NCI-H460 (cell line): ENCODE results near the gene PCK1. TPM values are rescaled to one million over a fixed set of nuclear protein-coding genes. Genes with fewer than 3 reads are reported as not detected.

ENCODE experiments used
- DNase-seq: peaks from one replicate; pipeline ENCODE4 v3.0.0-alpha.2; 2016; ENCODE audit warnings: low read depth; ENCODE audit errors: extremely low read depth
- total RNA-seq: library from RNA; depleted of rRNA; stranded (reverse); fragments of >200 nt; shearing (Covaris generic); gene quantifications from 2 replicates; pipeline ENCODE4 v1.2.3, GENCODE V29; 2014

The PCK1 gene
- total RNA-seq, 1 experiment from 2014 or later, result 0.32 TPM

GRCh38 chr20:57535297-57535696, 25.6 kb upstream of the PCK1 start:
- DNase-seq, result no peak

GRCh38 chr20:57536120-57536708, 24.7 kb upstream of the PCK1 start:
- no peak for DNase-seq

GRCh38 chr20:57536771-57537724, 23.9 kb upstream of the PCK1 start:
- DNase-seq, result no peak

- DNase-seq, result no peak
Observed at GRCh38 chr20:57537822-57538221, 23.1 kb upstream of the PCK1 start.

- DNase-seq, result no peak
Observed at GRCh38 chr20:57539889-57540288, 21.0 kb upstream of the PCK1 start.

- no peak for DNase-seq
Observed at GRCh38 chr20:57540890-57541580, 19.9 kb upstream of the PCK1 start.

- DNase-seq, result no peak
Observed at GRCh38 chr20:57543754-57544153, 17.2 kb upstream of the PCK1 start.

- no peak for DNase-seq
Observed at GRCh38 chr20:57544838-57545564, 15.9 kb upstream of the PCK1 start.

GRCh38 chr20:57545927-57546662, 14.8 kb upstream of the PCK1 start:
- DNase-seq, result no peak

- no peak for DNase-seq
Observed at GRCh38 chr20:57546956-57547649, 13.8 kb upstream of the PCK1 start.

GRCh38 chr20:57548177-57549058, 12.5 kb upstream of the PCK1 start:
- no peak for DNase-seq

- DNase-seq, result no peak
Observed at GRCh38 chr20:57552471-57552870, 8.4 kb upstream of the PCK1 start.

- no peak for DNase-seq
Observed at GRCh38 chr20:57553376-57554018, 7.4 kb upstream of the PCK1 start.

GRCh38 chr20:57555457-57556184, 5.3 kb upstream of the PCK1 start:
- no peak for DNase-seq

GRCh38 chr20:57556980-57557274, 4.0 kb upstream of the PCK1 start:
- DNase-seq, result no peak

GRCh38 chr20:57557926-57558613, 2.8 kb upstream of the PCK1 start:
- DNase-seq, result no peak
